GM12878 (cell line): Measurements from ENCODE around the gene JAG2. TPM values are rescaled to one million over a fixed set of nuclear protein-coding genes. Genes with fewer than 3 reads are reported as not detected.

Experiments used
- ATAC-seq: fragments of 200-7000 bp; cut with Tn5 transposase; 3 replicates; pipeline ENCODE4 v1.9.1; 2020; ENCODE audit warnings: mild to moderate bottlenecking, moderate library complexity
- BruUV-seq: library from RNA; stranded (reverse); fragments of 400-500 nt; replicated peaks from 2 replicates; lab custom pipeline; 2021; lab: Mats Ljungman, UMichigan
- CTCF ChIA-PET: fragments of 300-600 bp; sonication (Branson Sonifier 250); formaldehyde crosslinking; extraction: SDS; loops from one replicate; lab custom pipeline; 2021; ENCODE audit warnings: inconsistent platforms; lab: Yijun Ruan, JAX
- POLR2A ChIA-PET: fragments of 350-600 bp; formaldehyde crosslinking; extraction: SDS; loops from one replicate; lab custom pipeline; 2021; ENCODE audit warnings: inconsistent platforms; lab: Charles Lee
- RAD21 ChIA-PET: fragments of 300-600 bp; sonication (Branson Sonifier 250); formaldehyde crosslinking; loops from one replicate; lab custom pipeline; 2023; ENCODE audit warnings: antibody characterized with exemption; ENCODE audit not compliant: unreplicated experiment; lab: Charles Lee
- SMC1A ChIA-PET: fragments of 300-600 bp; sonication (Branson Sonifier 250); formaldehyde crosslinking; loops from one replicate; lab custom pipeline; 2023; ENCODE audit not compliant: unreplicated experiment, uncharacterized antibody; lab: Charles Lee
- DNase-seq: peaks from one replicate; pipeline ENCODE4 v3.0.0-alpha.2; 2011; ENCODE audit warnings: low read depth, low spot score
- FAIRE-seq: peaks from 3 replicates; lab custom pipeline; 2011; peaks lifted over from hg19 to GRCh38; lab: Jason Lieb, UNC
- H2AFZ ChIP-seq: 2 replicates; pipeline ENCODE4 v1.6.0; 2011; ENCODE audit warnings: low read depth, low read length, control low read depth; ENCODE audit not compliant: control insufficient read depth
- H3K27ac ChIP-seq: 2 replicates; pipeline ENCODE4 v1.5.1; 2011; ENCODE audit warnings: control low read depth; ENCODE audit not compliant: control insufficient read depth, insufficient read depth
- H3K27me3 ChIP-seq, 2 experiments: replicated peaks in 1 of 2; 2 replicates each; pipeline versions ENCODE4 v1.6.0 to v1.6.1; 2011; ENCODE audit warnings: low read length in 1 of 2; ENCODE audit not compliant: control insufficient read depth in 2 of 2, insufficient read depth in 2 of 2
- H3K36me3 ChIP-seq, 2 experiments: 2 replicates each; pipeline ENCODE4 v1.5.1; 2011; ENCODE audit warnings: low read length in 1 of 2; ENCODE audit not compliant: control insufficient read depth in 2 of 2, insufficient read depth in 2 of 2
- H3K4me1 ChIP-seq: 2 replicates; pipeline ENCODE4 v1.6.1; 2011; ENCODE audit warnings: mild to moderate bottlenecking, low read length, moderate library complexity, mixed read lengths; ENCODE audit not compliant: control insufficient read depth, insufficient read depth
- H3K4me2 ChIP-seq: 2 replicates; pipeline ENCODE4 v1.6.0; 2011; ENCODE audit warnings: control low read depth; ENCODE audit not compliant: control insufficient read depth, insufficient read depth
- H3K4me3 ChIP-seq: fragments of 200-600 bp; sonication (generic); 2 replicates; pipeline ENCODE4 v1.5.1; 2016
- H3K79me2 ChIP-seq: 2 replicates; pipeline ENCODE4 v1.6.0; 2011; ENCODE audit warnings: low read length; ENCODE audit not compliant: control insufficient read depth, insufficient read depth
- H3K9ac ChIP-seq: 2 replicates; pipeline ENCODE4 v1.8.0; 2011; ENCODE audit warnings: low read length, control low read depth, mixed read lengths; ENCODE audit not compliant: control insufficient read depth, insufficient read depth
- H3K9me3 ChIP-seq: replicated peaks from 3 replicates; pipeline ENCODE4 v1.5.1; 2011; ENCODE audit warnings: mild to moderate bottlenecking, low read length; ENCODE audit not compliant: control insufficient read depth, insufficient read depth
- H4K20me1 ChIP-seq: 2 replicates; pipeline ENCODE4 v1.6.0; 2011; ENCODE audit not compliant: control insufficient read depth, insufficient read depth
- BCLAF1 ChIP-seq: fragments of 450-650 bp; IDR thresholded peaks from 2 replicates; pipeline ENCODE4 v1.6.1; 2017; ENCODE audit warnings: antibody characterized with exemption, mild to moderate bottlenecking, moderate library complexity
- CBX3 ChIP-seq: fragments of 200-600 bp; sonication (generic); IDR thresholded peaks from 2 replicates; pipeline ENCODE4 v1.6.1; 2016; ENCODE audit warnings: low read depth, borderline replicate concordance
- SMARCA5 ChIP-seq: fragments of 450-650 bp; IDR thresholded peaks from 2 replicates; pipeline ENCODE4 v1.6.1; 2017; ENCODE audit warnings: mild to moderate bottlenecking
- TCF3 ChIP-seq: IDR thresholded peaks from 2 replicates; pipeline ENCODE4 v1.6.1; 2012; ENCODE audit warnings: low read depth, mild to moderate bottlenecking, low read length, borderline replicate concordance; ENCODE audit not compliant: insufficient read depth
- TCF7 ChIP-seq: IDR thresholded peaks from 2 replicates; pipeline ENCODE4 v1.6.1; 2014; ENCODE audit warnings: antibody characterized with exemption, borderline replicate concordance
- ZBTB4 ChIP-seq: fragments of 450-650 bp; formaldehyde crosslinking; IDR thresholded peaks from 2 replicates; pipeline ENCODE4 v1.4.0; 2022; ENCODE audit warnings: mild to moderate bottlenecking, moderate library complexity
- ZNF217 ChIP-seq: fragments of 450-650 bp; IDR thresholded peaks from 2 replicates; pipeline ENCODE4 v1.6.1; 2017; ENCODE audit warnings: antibody characterized with exemption, mild to moderate bottlenecking
- WGBS: methylation state at CpG from one replicate; pipeline ENCODE4 v1.1.6; 2016; ENCODE audit warnings: low lambda C conversion rate; ENCODE audit not compliant: insufficient replicate concordance, insufficient coverage; ENCODE audit errors: missing lambda C conversion rate; 5-methylcytosine and 5-hydroxymethylcytosine counted together
- in situ Hi-C: fragments of 300-500 bp; cut with MboI; formaldehyde crosslinking; loops from 9 replicates; pipeline ENCODE4 v1.14.3; 2018; ENCODE audit warnings: mixed read lengths
- intact Hi-C: fragments of 100-400 bp; cut with micrococcal nuclease; formaldehyde crosslinking; loops from one replicate; pipeline ENCODE4 v1.14.2; 2022; ENCODE audit not compliant: unreplicated experiment
- polyA plus RNA-seq, 11 experiments: library from polyadenylated mRNA; depleted of rRNA in 4 of 11; unstranded in 6 of 11; stranded (reverse) in 5 of 11; fragments of >200 nt; fragmentation: Nextera tagmentation in 4 of 11; fragmentation: Illumina TruSeq in 1 of 11; extraction: Ambion mirVana in 4 of 11; extraction: Trizol in 1 of 11; gene quantifications; 1 replicate in 1 of 11; 2 replicates in 10 of 11; pipeline versions ENCODE4 v1.2.1 to v1.2.3, GENCODE V29; 2011 to 2016; ENCODE audit warnings: inconsistent platforms in 2 of 11, missing spikeins in 2 of 11, low read depth in 1 of 11
- total RNA-seq, 4 experiments: library from RNA; depleted of rRNA in 3 of 4; stranded (reverse); fragments of >200 nt in 3 of 4; fragmentation: Illumina TruSeq in 1 of 4; extraction: Trizol in 1 of 4; gene quantifications; 2 replicates each; pipeline versions ENCODE4 v1.2.1 to v1.2.3, GENCODE V29; 2013 to 2021
- TF ChIP-seq, protein P1 (sequence below): fragments of 450-650 bp; IDR thresholded peaks from 2 replicates; pipeline ENCODE4 v1.6.1; 2017; ENCODE audit warnings: mild to moderate bottlenecking, moderate library complexity

The JAG2 gene
- total and polyA plus RNA-seq, 10 of the 15 experiments (the other 5 are each of a cell fraction or from before 2014, with no cell fraction given) = 0.04 to 0.14 (median 0.06) TPM; not detected in 5

DNA sequence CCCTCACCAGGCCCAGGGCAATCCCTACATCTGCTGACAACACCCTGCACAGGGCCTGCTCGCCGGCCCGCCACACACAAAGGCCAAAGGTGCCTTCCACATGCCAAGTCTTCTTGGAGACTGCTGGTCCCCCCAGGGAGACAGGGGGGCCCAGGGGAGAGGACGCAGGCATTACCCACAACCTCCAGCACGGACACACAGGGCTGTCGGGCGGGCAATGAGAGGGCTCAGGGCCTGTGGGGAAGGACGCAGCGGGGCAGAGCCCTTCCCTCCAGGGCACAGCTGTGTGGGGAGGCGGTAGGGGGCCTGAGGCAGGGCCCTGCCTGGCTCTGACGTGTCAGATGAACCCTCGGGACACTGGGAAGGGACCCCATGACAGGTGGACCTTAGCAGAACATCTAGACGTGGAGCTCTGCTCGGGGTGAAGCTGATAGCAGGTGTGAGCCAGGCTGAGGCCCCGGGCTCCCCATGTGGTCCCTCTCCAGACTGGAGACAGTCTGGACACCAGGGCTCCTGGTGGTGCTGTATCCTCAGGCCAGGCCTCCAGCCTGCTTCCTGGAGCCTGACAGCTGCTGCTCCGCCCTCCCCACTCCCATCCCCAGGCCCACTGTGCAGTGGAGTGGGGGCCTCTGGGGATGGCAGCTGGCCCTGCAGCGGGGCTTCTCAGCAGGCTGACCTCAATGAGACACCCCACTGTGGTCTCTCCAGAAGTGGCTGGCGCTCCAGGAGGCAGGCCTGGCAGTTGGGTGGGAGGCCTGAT lies 44.1 kb upstream of the JAG2 start (continued):
- no peak for TF ChIP-seq ZBTB4 (CRISPR knock-in tag)
- TF ChIP-seq SMARCA5 = no peak

- WGBS = 88% methylated on average over 9 of the region's 9 CpGs
- DNase-seq (no peak), ATAC-seq (no peak), FAIRE-seq (no peak)
- Histone ChIP-seq H4K20me1 (no peaks in the 10 kb centered on the region), H3K79me2 (no peaks in the 10 kb centered on the region), H3K4me2 (no peak overlapping the region), H3K4me3 (no peak overlapping the region), H3K27ac (no peak overlapping the region), H2AFZ (no peak overlapping the region), H3K36me3 (peaks cover 0 to 14% of the 10 kb centered on the region in 2 experiments; a peak in 2 of 4 replicates), H3K9me3 (no peaks in the 10 kb centered on the region), H3K27me3 (no peaks in the 10 kb centered on the region), H3K9ac (no peak overlapping the region), H3K4me1 (no peaks in the 10 kb centered on the region)
- CTCF ChIA-PET = no interaction called here
- RAD21 ChIA-PET = no interaction called here
- intact Hi-C loops = no loop called here
- POLR2A ChIA-PET = no interaction called here
- SMC1A ChIA-PET = no interaction called here
- BruUV-seq = no TSS peak
- in situ Hi-C loops = no loop called here
- TF ChIP-seq ZNF217 (no peak), CBX3 (no peak), TCF7 (no peak), BCLAF1 (no peak), TCF3 (no peak)
- TF ChIP-seq, protein P1, sequence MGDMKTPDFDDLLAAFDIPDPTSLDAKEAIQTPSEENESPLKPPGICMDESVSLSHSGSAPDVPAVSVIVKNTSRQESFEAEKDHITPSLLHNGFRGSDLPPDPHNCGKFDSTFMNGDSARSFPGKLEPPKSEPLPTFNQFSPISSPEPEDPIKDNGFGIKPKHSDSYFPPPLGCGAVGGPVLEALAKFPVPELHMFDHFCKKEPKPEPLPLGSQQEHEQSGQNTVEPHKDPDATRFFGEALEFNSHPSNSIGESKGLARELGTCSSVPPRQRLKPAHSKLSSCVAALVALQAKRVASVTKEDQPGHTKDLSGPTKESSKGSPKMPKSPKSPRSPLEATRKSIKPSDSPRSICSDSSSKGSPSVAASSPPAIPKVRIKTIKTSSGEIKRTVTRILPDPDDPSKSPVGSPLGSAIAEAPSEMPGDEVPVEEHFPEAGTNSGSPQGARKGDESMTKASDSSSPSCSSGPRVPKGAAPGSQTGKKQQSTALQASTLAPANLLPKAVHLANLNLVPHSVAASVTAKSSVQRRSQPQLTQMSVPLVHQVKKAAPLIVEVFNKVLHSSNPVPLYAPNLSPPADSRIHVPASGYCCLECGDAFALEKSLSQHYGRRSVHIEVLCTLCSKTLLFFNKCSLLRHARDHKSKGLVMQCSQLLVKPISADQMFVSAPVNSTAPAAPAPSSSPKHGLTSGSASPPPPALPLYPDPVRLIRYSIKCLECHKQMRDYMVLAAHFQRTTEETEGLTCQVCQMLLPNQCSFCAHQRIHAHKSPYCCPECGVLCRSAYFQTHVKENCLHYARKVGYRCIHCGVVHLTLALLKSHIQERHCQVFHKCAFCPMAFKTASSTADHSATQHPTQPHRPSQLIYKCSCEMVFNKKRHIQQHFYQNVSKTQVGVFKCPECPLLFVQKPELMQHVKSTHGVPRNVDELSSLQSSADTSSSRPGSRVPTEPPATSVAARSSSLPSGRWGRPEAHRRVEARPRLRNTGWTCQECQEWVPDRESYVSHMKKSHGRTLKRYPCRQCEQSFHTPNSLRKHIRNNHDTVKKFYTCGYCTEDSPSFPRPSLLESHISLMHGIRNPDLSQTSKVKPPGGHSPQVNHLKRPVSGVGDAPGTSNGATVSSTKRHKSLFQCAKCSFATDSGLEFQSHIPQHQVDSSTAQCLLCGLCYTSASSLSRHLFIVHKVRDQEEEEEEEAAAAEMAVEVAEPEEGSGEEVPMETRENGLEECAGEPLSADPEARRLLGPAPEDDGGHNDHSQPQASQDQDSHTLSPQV = no peak
Measured at GRCh38 chr14:105211758-105212089, 43.1 kb upstream of the JAG2 start.
